Gastrocnemius medialis (tissue), 4 donors: ENCODE measurements around the gene PAPSS1. TPM values are rescaled to one million over a fixed set of nuclear protein-coding genes. Genes with fewer than 3 reads are reported as not detected.
"Not testable (repeated sequence)": the region's sequence is repeated elsewhere in the genome, so short reads cannot be mapped to it uniquely, and the experiment has no call there.

Experiments
- ATAC-seq, 2 donors: fragments of 150-250 bp; one replicate each; pipeline ENCODE4 v1.9.1; 2016
- DNase-seq, 2 donors: peaks; one replicate each; pipeline ENCODE4 v3.0.0-alpha.2; 2019
- H3K27ac ChIP-seq, 4 donors: fragments of 200-600 bp; sonication (generic); 1 replicate in 1 of 4; 2 replicates in 3 of 4; pipeline ENCODE4 v1.5.1; 2016 to 2018; ENCODE audit warnings: mild to moderate bottlenecking in 2 of 4, moderate library complexity in 1 of 4
- H3K27me3 ChIP-seq, 3 donors: fragments of 200-600 bp; sonication (generic) in 2 of 3; 1 replicate in 1 of 3; 2 replicates in 2 of 3; pipeline versions ENCODE4 v1.5.1 to v1.6.0; 2016 to 2019; ENCODE audit warnings: mild to moderate bottlenecking in 1 of 3, moderate library complexity in 1 of 3
- H3K36me3 ChIP-seq, 2 donors: fragments of 200-600 bp; sonication (generic) in 1 of 2; one replicate each; pipeline ENCODE4 v1.5.1; 2017 to 2018
- H3K4me1 ChIP-seq, 2 donors: fragments of 200-600 bp; sonication (generic) in 1 of 2; one replicate each; pipeline ENCODE4 v1.5.1; 2016 to 2017; ENCODE audit warnings: mild to moderate bottlenecking in 2 of 2
- H3K4me3 ChIP-seq, 4 donors: fragments of 200-600 bp; sonication (generic) in 3 of 4; 1 replicate in 1 of 4; 2 replicates in 3 of 4; pipeline ENCODE4 v1.5.1; 2016 to 2019; ENCODE audit warnings: mild to moderate bottlenecking in 2 of 4
- H3K9me3 ChIP-seq, 3 donors: fragments of 200-600 bp; sonication (generic) in 2 of 3; 1 replicate in 1 of 3; 2 replicates in 2 of 3; pipeline ENCODE4 v1.5.1; 2016 to 2019
- CTCF ChIP-seq, 5 experiments: fragments of 450-650 bp in 3 of 5; fragments of 200-600 bp in 2 of 5; sonication (generic) in 2 of 5; IDR thresholded peaks in 4 of 5; conservative IDR thresholded peaks in 1 of 5; 1 replicate in 4 of 5; 2 replicates in 1 of 5; pipeline ENCODE4 v1.5.1; 2016 to 2019; ENCODE audit warnings: antibody characterized with exemption in 5 of 5, mild to moderate bottlenecking in 3 of 5, moderate library complexity in 3 of 5
- POLR2A ChIP-seq, 2 donors: fragments of 450-650 bp; IDR thresholded peaks; one replicate each; pipeline ENCODE4 v1.6.1; 2017; ENCODE audit warnings: antibody characterized with exemption in 2 of 2, mild to moderate bottlenecking in 2 of 2, moderate library complexity in 2 of 2
- in situ Hi-C, 4 donors: fragments of 200-750 bp; cut with MboI; loops; one replicate each; pipeline versions ENCODE4 v1.15.0 to v1.8.0; 2017; ENCODE audit warnings: low sequenced_read_pairs in 4 of 4
- intact Hi-C: fragments of 100-400 bp; cut with DNase I; formaldehyde crosslinking; loops from one replicate; pipeline ENCODE4 v1.15.1; 2023; ENCODE audit warnings: low total_unique reads
- total RNA-seq, 4 donors: library from RNA; depleted of rRNA; stranded (reverse); fragments of >200 nt; gene quantifications; one replicate each; pipeline versions ENCODE4 v1.1.0 to v1.2.3, GENCODE V29; 2016

PAPSS1 gene
- total RNA-seq, 4 donors from 2014 or later, result 3.7 to 7.0 (median 5.9) TPM

- no peak for ATAC-seq
- H3K27me3 ChIP-seq, result no peaks in the 10 kb centered on the region
- DNase-seq, result no peak
- TF ChIP-seq CTCF (IDR thresholded peaks at IDR 0.05 in 4 of 5, conservative IDR thresholded peaks at IDR 0.05 in 1 of 5) (no peak), POLR2A (IDR thresholded peaks at IDR 0.05) (no peak)
- intact Hi-C loops, result no loop called here
- in situ Hi-C loops, result loop anchor here in 2 of 4 donors (25.0 kb wide), 2 partner anchors 911 to 936 kb away; partner anchors contain the start of gene RPL34 (in 1 of the 2)
- H3K4me3 ChIP-seq, result no peak overlapping the region
- peaks cover 0 to 8% (median 0%) of the 10 kb centered on the region in 3 donors for H3K9me3 ChIP-seq
- peaks cover 0 to 12% of the 10 kb centered on the region in 2 donors for H3K36me3 ChIP-seq
- no peaks in the 10 kb centered on the region for H3K4me1 ChIP-seq
- no peak overlapping the region for H3K27ac ChIP-seq
Measured at GRCh38 chr4:107701565-107701964, 18.5 kb downstream of the PAPSS1 start.

- DNase-seq (no peak), ATAC-seq (no peak)
- Histone ChIP-seq H3K4me1 (no peaks in the 10 kb centered on the region), H3K9me3 (no peaks in the 10 kb centered on the region), H3K4me3 (no peak overlapping the region), H3K27me3 (no peaks in the 10 kb centered on the region), H3K27ac (no peak overlapping the region), H3K36me3 (peaks cover 0 to 12% of the 10 kb centered on the region in 2 donors)
- intact Hi-C loops (no loop called here), in situ Hi-C loops (loop anchor here in 2 of 4 donors (25.0 kb wide), 2 partner anchors 913 to 938 kb away; partner anchors contain the start of gene RPL34 (in 1 of the 2))
- TF ChIP-seq POLR2A (IDR thresholded peaks at IDR 0.05) (no peak), CTCF (IDR thresholded peaks at IDR 0.05 in 4 of 5, conservative IDR thresholded peaks at IDR 0.05 in 1 of 5) (no peak)
Measured at GRCh38 chr4:107699466-107700206, 20.4 kb downstream of the PAPSS1 start.

GRCh38 chr4:107696187-107696586 lies 23.8 kb downstream of the PAPSS1 start:
- H3K9me3 ChIP-seq, intact Hi-C loops, H3K4me3 ChIP-seq, H3K27ac ChIP-seq, H3K27me3 ChIP-seq, DNase-seq, H3K4me1 ChIP-seq, ATAC-seq, in situ Hi-C loops: not testable (repeated sequence)
- H3K36me3 ChIP-seq, result peaks cover 0 to 12% of the 10 kb centered on the region in 2 donors

GRCh38 chr4:107693132-107693531 lies 26.9 kb downstream of the PAPSS1 start:
- Histone ChIP-seq H3K4me3 (no peak overlapping the region), H3K27ac (no peak overlapping the region), H3K4me1 (no peaks in the 10 kb centered on the region), H3K27me3 (no peaks in the 10 kb centered on the region), H3K36me3 (no peaks in the 10 kb centered on the region), H3K9me3 (no peaks in the 10 kb centered on the region)
- ATAC-seq (no peak), DNase-seq (no peak)
- TF ChIP-seq POLR2A (IDR thresholded peaks at IDR 0.05) (no peak), CTCF (IDR thresholded peaks at IDR 0.05 in 4 of 5, conservative IDR thresholded peaks at IDR 0.05 in 1 of 5) (no peak)
- intact Hi-C loops, result no loop called here
- in situ Hi-C loops, result no loop called here

GRCh38 chr4:107692202-107692601 lies 27.8 kb downstream of the PAPSS1 start:
- DNase-seq (no peak), ATAC-seq (no peak)
- intact Hi-C loops, result no loop called here
- no peaks in the 10 kb centered on the region for H3K27me3 ChIP-seq
- H3K36me3 ChIP-seq, result no peaks in the 10 kb centered on the region
- H3K4me1 ChIP-seq, result no peaks in the 10 kb centered on the region
- no peak for TF ChIP-seq CTCF (IDR thresholded peaks at IDR 0.05 in 4 of 5, conservative IDR thresholded peaks at IDR 0.05 in 1 of 5)
- TF ChIP-seq POLR2A (IDR thresholded peaks at IDR 0.05), result no peak
- no peaks in the 10 kb centered on the region for H3K9me3 ChIP-seq
- no peak overlapping the region for H3K4me3 ChIP-seq
- in situ Hi-C loops, result no loop called here
- H3K27ac ChIP-seq, result no peak overlapping the region
